ENCODE measurements around the gene SPEG. TPM values are rescaled to one million over a fixed set of nuclear protein-coding genes. Genes with fewer than 3 reads are reported as not detected.

The SPEG gene
- total RNA-seq, 2 experiments from 2014 or later, result 15.3 to 17.7 TPM

GRCh38 chr2:219420687-219421086, 14.0 kb upstream of the SPEG start:
- DNase-seq (no peak), ATAC-seq (ENCODE audit: poor library complexity) (no peak)
- Mint-ChIP-seq H3K4me3 (no peak overlapping the region), H3K27ac (no peak overlapping the region), H3K9me3 (no peaks in the 10 kb centered on the region), H3K36me3 (ENCODE audit: low read depth) (no peaks in the 10 kb centered on the region), H3K27me3 (peaks cover 68% of the 10 kb centered on the region), H3K4me1 (ENCODE audit: low read depth) (no peaks in the 10 kb centered on the region)
- Histone ChIP-seq H3K9me3 (ENCODE audit: control insufficient read depth in 1 of 2, insufficient read depth in 1 of 2, low read length in 2 of 2) (peaks cover 0 to 5% of the 10 kb centered on the region in 2 experiments), H3K27me3 (ENCODE audit: control insufficient read depth in 1 of 2, insufficient read depth in 2 of 2, low read length in 2 of 2) (peaks cover 25 to 53% of the 10 kb centered on the region in 2 experiments), H3K27ac (ENCODE audit: low read depth in 1 of 2, low read length in 2 of 2) (no peak overlapping the region), H3K36me3 (ENCODE audit: insufficient read depth, low read length) (no peaks in the 10 kb centered on the region), H3K4me1 (ENCODE audit: insufficient read depth, low read length) (peaks cover 7% of the 10 kb centered on the region), H3K4me3 (ENCODE audit: low read length) (no peak overlapping the region)
- POLR2A ChIA-PET, result no interaction called here
- no peak for TF ChIP-seq CTCF (IDR thresholded peaks at IDR 0.05)
- intact Hi-C loops (cut with DNase I, micrococcal nuclease), result no loop called here
- CTCF ChIA-PET, result no interaction called here

- H3K36me3 Mint-ChIP-seq (ENCODE audit: low read depth), result no peaks in the 10 kb centered on the region
- H3K4me1 ChIP-seq (ENCODE audit: insufficient read depth, low read length), result peaks cover 7% of the 10 kb centered on the region
- no peak overlapping the region for H3K4me3 Mint-ChIP-seq
- peaks cover 0 to 5% of the 10 kb centered on the region in 2 experiments for H3K9me3 ChIP-seq (ENCODE audit: control insufficient read depth in 1 of 2, insufficient read depth in 1 of 2, low read length in 2 of 2)
- no peak overlapping the region for H3K4me3 ChIP-seq (ENCODE audit: low read length)
- H3K27me3 ChIP-seq (ENCODE audit: control insufficient read depth in 1 of 2, insufficient read depth in 2 of 2, low read length in 2 of 2), result peaks cover 25 to 47% of the 10 kb centered on the region in 2 experiments
- DNase-seq (no peak), ATAC-seq (ENCODE audit: poor library complexity) (no peak)
- ChIA-PET POLR2A (no interaction called here), CTCF (no interaction called here)
- no peak overlapping the region for H3K27ac Mint-ChIP-seq
- H3K4me1 Mint-ChIP-seq (ENCODE audit: low read depth), result no peaks in the 10 kb centered on the region
- H3K36me3 ChIP-seq (ENCODE audit: insufficient read depth, low read length), result no peaks in the 10 kb centered on the region
- peaks cover 68% of the 10 kb centered on the region for H3K27me3 Mint-ChIP-seq
- H3K9me3 Mint-ChIP-seq, result no peaks in the 10 kb centered on the region
- no peak overlapping the region for H3K27ac ChIP-seq (ENCODE audit: low read depth in 1 of 2, low read length in 2 of 2)
- intact Hi-C loops (cut with DNase I, micrococcal nuclease), result no loop called here
- TF ChIP-seq CTCF (IDR thresholded peaks at IDR 0.05), result no peak
These were observed 13.3 kb upstream of the SPEG start for GRCh38 chr2:219421323-219421722.

- ChIA-PET POLR2A (no interaction called here), CTCF (no interaction called here)
- no peak for TF ChIP-seq CTCF (IDR thresholded peaks at IDR 0.05)
- H3K4me1 ChIP-seq (ENCODE audit: insufficient read depth, low read length), result peaks cover 7% of the 10 kb centered on the region
- H3K9me3 ChIP-seq (ENCODE audit: control insufficient read depth in 1 of 2, insufficient read depth in 1 of 2, low read length in 2 of 2), result peaks cover 0 to 5% of the 10 kb centered on the region in 2 experiments
- ATAC-seq (ENCODE audit: poor library complexity) (no peak), DNase-seq (no peak)
- H3K27me3 ChIP-seq (ENCODE audit: control insufficient read depth in 1 of 2, insufficient read depth in 2 of 2, low read length in 2 of 2), result peaks cover 21 to 31% of the 10 kb centered on the region in 2 experiments
- H3K4me3 ChIP-seq (ENCODE audit: low read length), result no peak overlapping the region
- H3K36me3 ChIP-seq (ENCODE audit: insufficient read depth, low read length), result no peaks in the 10 kb centered on the region
- intact Hi-C loops (cut with DNase I, micrococcal nuclease), result no loop called here
- no peaks in the 10 kb centered on the region for H3K4me1 Mint-ChIP-seq (ENCODE audit: low read depth)
- no peaks in the 10 kb centered on the region for H3K9me3 Mint-ChIP-seq
- H3K27ac ChIP-seq (ENCODE audit: low read depth in 1 of 2, low read length in 2 of 2), result no peak overlapping the region
- H3K4me3 Mint-ChIP-seq, result no peak overlapping the region
- peaks cover 68% of the 10 kb centered on the region for H3K27me3 Mint-ChIP-seq
- no peaks in the 10 kb centered on the region for H3K36me3 Mint-ChIP-seq (ENCODE audit: low read depth)
- no peak overlapping the region for H3K27ac Mint-ChIP-seq
These were observed 11.6 kb upstream of the SPEG start for GRCh38 chr2:219422952-219423534.
